Spleen (tissue), 11 donors: ENCODE results near the gene ANKZF1. TPM values are rescaled to one million over a fixed set of nuclear protein-coding genes. Genes with fewer than 3 reads are reported as not detected.
"Not testable (repeated sequence)": the region's sequence is repeated elsewhere in the genome, so short reads cannot be mapped to it uniquely, and the experiment has no call there.

Experiments used
- DNase-seq: peaks from one replicate; pipeline ENCODE4 v3.0.0-alpha.2; 2020
- H3K27ac ChIP-seq, 8 donors: fragments of 200-600 bp; sonication (generic) in 7 of 8; 1 replicate in 4 of 8; 2 replicates in 4 of 8; pipeline versions ENCODE4 v1.5.0 to v1.8.0; 2016 to 2021; ENCODE audit warnings: inconsistent platforms in 4 of 8, mild to moderate bottlenecking in 4 of 8, moderate library complexity in 1 of 8
- H3K27me3 ChIP-seq, 7 donors: fragments of 200-600 bp; sonication (generic) in 6 of 7; replicated peaks in 1 of 7; 1 replicate in 4 of 7; 2 replicates in 3 of 7; pipeline versions ENCODE4 v1.5.0 to v1.8.0; 2016 to 2021; ENCODE audit warnings: inconsistent platforms in 3 of 7, mild to moderate bottlenecking in 1 of 7
- H3K36me3 ChIP-seq, 6 donors: fragments of 200-600 bp; sonication (generic) in 5 of 6; 1 replicate in 4 of 6; 2 replicates in 2 of 6; pipeline versions ENCODE4 v1.5.0 to v1.8.0; 2016 to 2021; ENCODE audit warnings: inconsistent platforms in 2 of 6
- H3K4me1 ChIP-seq, 6 donors: fragments of 200-600 bp; sonication (generic) in 5 of 6; 1 replicate in 3 of 6; 2 replicates in 3 of 6; pipeline versions ENCODE4 v1.5.0 to v1.8.0; 2016 to 2021; ENCODE audit warnings: inconsistent platforms in 3 of 6
- H3K4me3 ChIP-seq, 8 donors: fragments of 200-600 bp; sonication (generic) in 7 of 8; 1 replicate in 4 of 8; 2 replicates in 4 of 8; pipeline versions ENCODE4 v1.5.0 to v1.8.0; 2016 to 2021; ENCODE audit warnings: inconsistent platforms in 4 of 8, mild to moderate bottlenecking in 4 of 8, moderate library complexity in 2 of 8
- H3K9me3 ChIP-seq, 8 donors: fragments of 200-600 bp; sonication (generic) in 7 of 8; 1 replicate in 4 of 8; 2 replicates in 4 of 8; pipeline versions ENCODE4 v1.5.0 to v1.8.0; 2016 to 2021; ENCODE audit warnings: inconsistent platforms in 4 of 8
- POLR2A ChIP-seq, 3 donors: fragments of 450-650 bp; IDR thresholded peaks; one replicate each; pipeline ENCODE4 v1.5.1; 2017; ENCODE audit warnings: antibody characterized with exemption in 3 of 3, mild to moderate bottlenecking in 1 of 3
- POLR2AphosphoS5 ChIP-seq, 3 donors: sonication (generic); formaldehyde crosslinking; IDR thresholded peaks; one replicate each; pipeline ENCODE4 v1.5.1; 2017; ENCODE audit warnings: antibody characterized with exemption in 3 of 3
- WGBS, 5 donors: extraction: QIAGEN DNeasy Blood & Tissue Kit in 3 of 5; methylation state at CpG; one replicate each; pipeline versions ENCODE4 v1.1.5 to v1.1.7; 2013 to 2018; 5-methylcytosine and 5-hydroxymethylcytosine counted together
- intact Hi-C: fragments of 100-400 bp; cut with DNase I; formaldehyde crosslinking; loops from one replicate; pipeline ENCODE4 v1.15.0; 2023; ENCODE audit warnings: low total_unique reads
- polyA plus RNA-seq, 3 donors: library from polyadenylated mRNA; stranded (reverse); fragments of 200-250 nt; gene quantifications; one replicate each; pipeline ENCODE4 v1.2.1, GENCODE V29; 2013
- total RNA-seq, 7 donors: library from RNA; depleted of rRNA in 3 of 7; stranded (reverse); fragments of >200 nt in 3 of 7; fragmentation: NEBNext Ultra II Directional in 4 of 7; extraction: Animal tissue kit (Norgen Biotek cat#: 25700) in 4 of 7; gene quantifications; one replicate each; pipeline versions ENCODE4 v1.1.0 to v1.2.1, GENCODE V29; 2016 to 2021
- TF ChIP-seq, protein P1 (sequence below), 11 experiments: fragments of 200-600 bp in 7 of 11; fragments of 450-650 bp in 4 of 11; sonication (generic) in 4 of 11; IDR thresholded peaks in 8 of 11; conservative IDR thresholded peaks in 3 of 11; 1 replicate in 7 of 11; 2 replicates in 4 of 11; pipeline versions ENCODE4 v1.4.0 to v1.8.0; 2016 to 2021; ENCODE audit warnings: antibody characterized with exemption in 11 of 11, inconsistent platforms in 4 of 11, mild to moderate bottlenecking in 1 of 11
- donor health status: healthy with polysubstance abuse.
- donor health status: DM: no; HTN: no; CAD: no; lungs with moderate emphysema.
- donor health status: DM: no; HTN: no; CAD: no.
- donor health status: Bipolar disorder and iron deficiency.
- donor health status: healthy.
- donor health status: DM: no; HTN: no; CAD: no.
- donor health status: DM: yes; HTN: yes; CAD: no.

ANKZF1 gene
- total and polyA plus RNA-seq, 10 donors: 30.5 to 141 (median 71.1) TPM

DNA sequence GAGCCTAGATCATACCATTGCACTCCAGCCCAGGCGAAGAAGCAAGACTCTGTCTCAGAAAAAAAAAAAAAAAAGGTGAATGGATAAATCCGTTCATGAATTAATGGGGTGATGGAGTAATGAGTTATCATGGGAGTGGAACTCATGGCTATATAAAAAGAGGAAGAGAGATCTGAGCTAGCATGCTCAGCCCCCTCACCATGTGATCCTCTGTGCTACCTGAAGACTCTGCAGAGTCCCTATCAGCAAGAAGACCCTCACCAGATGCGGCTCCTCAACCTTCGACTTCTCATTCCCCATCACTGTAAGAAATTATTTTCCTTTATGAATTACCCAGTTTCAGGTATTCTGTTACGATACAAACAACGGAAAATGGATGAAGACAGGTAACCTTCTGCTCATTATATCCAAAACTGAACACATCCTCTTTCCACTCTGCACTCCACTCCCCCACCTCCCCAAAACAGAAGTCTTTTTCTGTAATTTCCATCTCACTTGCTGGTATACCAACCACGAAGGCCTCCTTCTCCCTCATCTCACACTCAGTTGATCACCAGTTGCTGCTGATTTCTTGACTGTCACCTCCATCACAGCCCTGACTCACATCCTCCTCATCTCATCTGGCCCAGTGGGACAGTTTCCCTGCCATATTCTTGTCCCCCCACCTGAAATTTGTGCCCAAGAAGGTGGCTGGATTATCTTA, 42.7 kb upstream of the ANKZF1 start:
- 73 to 85% (median 81%) methylated on average over 7 of the region's 7 CpGs for WGBS, 5 donors
- intact Hi-C loops: no loop called here

DNA sequence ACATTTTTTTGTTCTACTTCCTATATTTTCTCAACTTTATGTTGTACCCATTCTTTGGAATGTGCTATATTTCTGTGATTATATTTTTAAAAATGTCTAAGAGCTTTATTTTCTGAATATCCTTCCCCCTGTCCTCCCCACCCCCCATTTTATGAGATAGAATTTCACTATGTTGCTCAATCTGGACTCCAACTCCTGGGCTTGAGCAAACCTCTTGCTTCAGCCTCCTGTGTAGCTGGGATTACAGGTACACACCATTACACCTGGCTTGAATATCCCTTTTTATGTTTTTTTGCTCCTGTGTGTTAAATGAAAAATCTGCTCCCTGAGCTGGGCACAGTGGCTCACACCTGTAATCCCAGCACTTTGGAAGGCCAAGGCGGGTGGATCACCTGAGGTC, 32.2 kb upstream of the ANKZF1 start:
- intact Hi-C loops: no loop called here
- Histone ChIP-seq H3K4me3 (no peak overlapping the region), H3K27me3 (peaks cover 0 to 20% (median 0%) of the 10 kb centered on the region in 7 donors), H3K27ac (no peak overlapping the region), H3K4me1 (no peaks in the 10 kb centered on the region), H3K9me3 (no peaks in the 10 kb centered on the region), H3K36me3 (no peaks in the 10 kb centered on the region)
- DNase-seq: no peak
- TF ChIP-seq, protein P1, sequence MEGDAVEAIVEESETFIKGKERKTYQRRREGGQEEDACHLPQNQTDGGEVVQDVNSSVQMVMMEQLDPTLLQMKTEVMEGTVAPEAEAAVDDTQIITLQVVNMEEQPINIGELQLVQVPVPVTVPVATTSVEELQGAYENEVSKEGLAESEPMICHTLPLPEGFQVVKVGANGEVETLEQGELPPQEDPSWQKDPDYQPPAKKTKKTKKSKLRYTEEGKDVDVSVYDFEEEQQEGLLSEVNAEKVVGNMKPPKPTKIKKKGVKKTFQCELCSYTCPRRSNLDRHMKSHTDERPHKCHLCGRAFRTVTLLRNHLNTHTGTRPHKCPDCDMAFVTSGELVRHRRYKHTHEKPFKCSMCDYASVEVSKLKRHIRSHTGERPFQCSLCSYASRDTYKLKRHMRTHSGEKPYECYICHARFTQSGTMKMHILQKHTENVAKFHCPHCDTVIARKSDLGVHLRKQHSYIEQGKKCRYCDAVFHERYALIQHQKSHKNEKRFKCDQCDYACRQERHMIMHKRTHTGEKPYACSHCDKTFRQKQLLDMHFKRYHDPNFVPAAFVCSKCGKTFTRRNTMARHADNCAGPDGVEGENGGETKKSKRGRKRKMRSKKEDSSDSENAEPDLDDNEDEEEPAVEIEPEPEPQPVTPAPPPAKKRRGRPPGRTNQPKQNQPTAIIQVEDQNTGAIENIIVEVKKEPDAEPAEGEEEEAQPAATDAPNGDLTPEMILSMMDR (IDR thresholded peaks at IDR 0.05 in 8 of 11, conservative IDR thresholded peaks at IDR 0.05 in 3 of 11): no peak
- no peak for TF ChIP-seq POLR2A (IDR thresholded peaks at IDR 0.05)
- TF ChIP-seq POLR2AphosphoS5 (IDR thresholded peaks at IDR 0.05): no peak
- 77 to 100% (median 92%) methylated on average over 1 of the region's 1 CpG for WGBS, 5 donors

More for the DNA sequence above, 42.7 kb upstream of the ANKZF1 start:
- peaks cover 0 to 48% (median 31%) of the 10 kb centered on the region in 6 donors for H3K36me3 ChIP-seq
- TF ChIP-seq, protein P1 (IDR thresholded peaks at IDR 0.05 in 8 of 11, conservative IDR thresholded peaks at IDR 0.05 in 3 of 11): no peak
- TF ChIP-seq POLR2A (IDR thresholded peaks at IDR 0.05) (no peak), POLR2AphosphoS5 (IDR thresholded peaks at IDR 0.05) (peak in 1 of 3 donors; percentile 31)
- DNase-seq: no peak
- H3K4me3 ChIP-seq: no peak overlapping the region
- H3K9me3 ChIP-seq: no peaks in the 10 kb centered on the region
- H3K4me1 ChIP-seq: peaks cover 0 to 13% (median 7%) of the 10 kb centered on the region in 6 donors
- no peaks in the 10 kb centered on the region for H3K27me3 ChIP-seq
- peak overlapping the region in 2 of 8 donors; percentile 19 to 22 for H3K27ac ChIP-seq

DNA sequence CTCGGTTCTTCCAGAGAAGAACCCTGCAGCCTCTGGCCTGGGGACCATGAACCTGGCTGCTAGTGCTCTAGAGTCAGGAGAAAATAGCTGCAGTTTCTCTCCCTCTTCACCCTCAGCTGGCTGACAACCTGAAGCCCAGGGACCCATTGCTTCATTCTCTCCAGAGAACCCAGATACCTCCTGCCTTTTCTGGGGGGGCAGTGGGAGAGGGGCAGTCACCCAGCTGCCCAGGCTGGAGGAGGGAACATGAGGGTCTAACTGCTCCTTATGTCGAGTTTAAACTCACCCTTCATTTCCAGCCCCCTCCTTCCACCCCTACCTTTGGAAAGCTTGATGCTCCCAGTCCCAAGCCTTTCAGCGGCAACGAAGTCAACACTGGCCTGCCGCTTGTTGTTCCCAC, 30.6 kb upstream of the ANKZF1 start:
- H3K36me3 ChIP-seq: no peaks in the 10 kb centered on the region
- WGBS, 5 donors: 82 to 90% (median 85%) methylated on average over 5 of the region's 5 CpGs
- H3K27me3 ChIP-seq: peaks cover 0 to 20% (median 0%) of the 10 kb centered on the region in 7 donors
- H3K4me1 ChIP-seq: no peaks in the 10 kb centered on the region
- intact Hi-C loops: no loop called here
- H3K4me3 ChIP-seq: no peak overlapping the region
- no peak overlapping the region for H3K27ac ChIP-seq
- TF ChIP-seq, protein P1 (IDR thresholded peaks at IDR 0.05 in 8 of 11, conservative IDR thresholded peaks at IDR 0.05 in 3 of 11): no peak
- TF ChIP-seq POLR2A (IDR thresholded peaks at IDR 0.05): no peak
- TF ChIP-seq POLR2AphosphoS5 (IDR thresholded peaks at IDR 0.05): no peak
- no peak for DNase-seq
- no peaks in the 10 kb centered on the region for H3K9me3 ChIP-seq

DNA sequence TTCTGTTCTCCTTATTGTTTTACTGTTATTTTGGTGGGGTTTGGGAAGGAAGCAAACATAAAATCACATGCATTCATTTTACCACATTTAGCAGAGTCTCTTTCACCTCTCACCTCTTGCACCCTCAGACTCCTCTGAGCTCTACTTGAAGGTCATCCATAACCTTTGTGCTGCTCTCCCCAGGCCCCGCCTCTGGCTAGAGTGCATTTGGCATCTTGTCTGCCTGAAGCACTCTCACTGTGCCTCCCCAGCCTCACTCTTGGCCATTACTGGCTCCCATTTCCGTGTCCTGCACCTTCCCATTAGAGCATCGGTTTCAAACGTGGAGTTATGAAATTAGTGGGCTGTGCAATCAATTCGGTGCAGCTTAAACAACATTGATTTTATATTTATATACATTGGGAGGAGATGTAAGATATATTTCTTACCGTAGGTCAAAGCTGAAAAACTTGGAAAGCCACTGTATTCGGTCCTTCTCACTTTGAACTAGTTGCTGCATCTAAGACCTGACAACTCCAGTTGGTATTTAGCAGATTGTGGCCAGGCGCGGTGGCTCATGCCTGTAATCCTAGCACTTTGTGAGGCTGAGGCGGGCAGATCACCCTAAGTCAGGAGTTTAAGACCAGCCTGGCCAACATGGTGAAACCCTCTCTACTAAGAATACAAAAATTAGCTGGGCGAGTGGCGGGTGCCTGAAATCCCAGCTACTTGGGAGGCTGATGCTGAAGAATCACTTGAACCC, 30.0 kb upstream of the ANKZF1 start:
- Histone ChIP-seq H3K4me1 (no peaks in the 10 kb centered on the region), H3K9me3 (no peaks in the 10 kb centered on the region), H3K36me3 (no peaks in the 10 kb centered on the region), H3K4me3 (no peak overlapping the region), H3K27ac (no peak overlapping the region), H3K27me3 (peaks cover 0 to 20% (median 0%) of the 10 kb centered on the region in 7 donors)
- intact Hi-C loops: no loop called here
- no peak for TF ChIP-seq POLR2A (IDR thresholded peaks at IDR 0.05)
- TF ChIP-seq, protein P1 (IDR thresholded peaks at IDR 0.05 in 8 of 11, conservative IDR thresholded peaks at IDR 0.05 in 3 of 11): no peak
- TF ChIP-seq POLR2AphosphoS5 (IDR thresholded peaks at IDR 0.05): no peak
- DNase-seq: peak; percentile 22
- 84 to 88% (median 86%) methylated on average over 12 of the region's 12 CpGs for WGBS, 5 donors

DNA sequence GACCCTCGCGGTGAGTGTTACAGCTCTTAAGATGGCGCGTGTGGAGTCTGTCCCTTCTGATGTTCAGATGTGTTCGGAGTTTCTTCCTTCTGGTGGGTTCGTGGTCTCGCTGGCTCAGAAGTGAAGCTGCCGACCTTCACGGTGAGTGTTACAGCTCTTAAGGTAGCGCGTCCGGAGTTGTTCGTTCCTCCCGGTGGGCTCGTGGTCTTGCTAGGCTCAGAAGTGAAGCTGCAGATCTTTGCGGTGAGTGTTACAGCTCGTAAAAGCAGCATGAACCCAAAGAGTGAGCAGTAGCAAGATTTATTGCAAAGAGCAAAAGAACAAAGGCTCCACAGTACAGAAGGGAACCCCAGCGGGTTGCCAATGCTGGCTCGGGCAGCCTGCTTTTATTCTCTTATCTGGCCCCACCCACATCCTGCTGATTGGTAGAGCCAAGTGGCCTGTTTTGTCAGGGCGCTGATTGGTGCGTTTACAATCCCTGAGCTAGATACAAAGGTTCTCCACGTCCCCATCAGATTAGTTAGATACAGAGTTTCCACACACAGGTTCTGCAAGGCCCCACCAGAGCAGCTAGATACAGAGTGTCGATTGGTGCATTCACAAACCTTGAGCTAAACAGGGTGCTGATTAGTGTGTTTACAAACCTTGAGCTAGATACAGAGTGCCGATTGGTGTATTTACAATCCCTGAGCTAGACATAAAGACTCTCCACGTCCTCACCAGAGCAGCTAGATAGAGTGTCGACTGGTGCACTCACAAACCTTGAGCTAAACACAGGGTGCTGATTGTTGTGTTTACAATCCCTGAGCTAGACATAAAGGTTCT, 28.9 kb upstream of the ANKZF1 start:
- H3K4me3 ChIP-seq: peak overlapping the region in 1 of 8 donors; percentile 35
- H3K36me3 ChIP-seq, intact Hi-C loops, H3K4me1 ChIP-seq, H3K9me3 ChIP-seq: not testable (repeated sequence)
- peak; percentile 54 for DNase-seq
- peaks cover 0 to 20% (median 0%) of the 10 kb centered on the region in 7 donors for H3K27me3 ChIP-seq
- WGBS, 5 donors: 68 to 81% (median 79%) methylated on average over 23 to 25 of the region's 26 CpGs
- peak overlapping the region in 3 of 8 donors; percentile 13 to 68 (median 48) for H3K27ac ChIP-seq

DNA sequence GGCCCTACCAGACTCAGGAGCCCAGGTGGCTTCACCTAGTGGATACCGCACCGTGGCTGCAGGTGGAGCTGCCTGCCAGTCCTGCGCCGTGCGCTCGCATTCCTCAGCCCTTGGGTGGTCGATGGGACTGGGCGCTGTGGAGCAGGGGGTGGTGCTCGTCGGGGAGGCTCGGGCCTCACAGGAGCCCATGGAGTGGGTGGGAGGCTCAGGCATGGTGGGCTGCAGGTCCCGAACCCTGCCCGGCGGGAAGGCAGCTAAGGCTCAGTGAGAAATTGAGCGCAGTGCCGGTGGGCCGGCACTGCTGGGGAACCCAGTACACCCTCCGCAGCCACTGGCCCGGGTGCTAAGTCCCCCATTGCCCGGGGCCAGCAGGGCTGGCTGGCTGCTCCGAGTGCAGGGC, 28.3 kb upstream of the ANKZF1 start:
- H3K4me3 ChIP-seq, H3K36me3 ChIP-seq, H3K9me3 ChIP-seq, H3K4me1 ChIP-seq, intact Hi-C loops, H3K27ac ChIP-seq, DNase-seq: not testable (repeated sequence)
- peaks cover 0 to 20% (median 0%) of the 10 kb centered on the region in 7 donors for H3K27me3 ChIP-seq
- 83 to 94% (median 91%) methylated on average over 8 to 21 of the region's 21 CpGs for WGBS, 5 donors
